Endothelial cell of umbilical vein (primary cell): ENCODE results near the gene HSPA14. TPM values are rescaled to one million over a fixed set of nuclear protein-coding genes. Genes with fewer than 3 reads are reported as not detected.

Experiments used
- BruUV-seq: library from RNA; stranded (reverse); fragments of 400-500 nt; replicated peaks from 2 replicates; lab custom pipeline; 2021; lab: Mats Ljungman, UMichigan
- CTCF ChIA-PET: fragments of 300-600, 350-600 bp; sonication (Branson Sonifier 250); formaldehyde crosslinking; loops from one replicate; lab custom pipeline; 2021; ENCODE audit warnings: antibody characterized with exemption, inconsistent platforms; lab: Charles Lee
- POLR2A ChIA-PET: fragments of 300-600, 350-600 bp; sonication (Branson Sonifier 250); formaldehyde crosslinking; loops from one replicate; lab custom pipeline; 2021; ENCODE audit warnings: antibody characterized with exemption, inconsistent platforms; lab: Charles Lee
- DNase-seq: peaks from one replicate; pipeline ENCODE4 v3.0.0-alpha.2; 2011; ENCODE audit warnings: low read depth, low spot score
- FAIRE-seq: peaks from 2 replicates; lab custom pipeline; 2011; peaks lifted over from hg19 to GRCh38; lab: Jason Lieb, UNC
- H2AFZ ChIP-seq: 2 replicates; pipeline ENCODE4 v1.6.0; 2012; ENCODE audit warnings: low read depth, low read length, control low read depth, inconsistent platforms
- H3K27ac ChIP-seq: 2 replicates; pipeline ENCODE4 v1.5.1; 2011; ENCODE audit warnings: low read depth, mild to moderate bottlenecking, control low read depth, low read length, moderate library complexity; ENCODE audit not compliant: insufficient read depth
- H3K27me3 ChIP-seq, 2 experiments: 2 replicates each; pipeline versions ENCODE4 v1.6.0 to v1.6.1; 2011; ENCODE audit warnings: low read length in 2 of 2, mixed read lengths in 1 of 2; ENCODE audit not compliant: control insufficient read depth in 2 of 2, insufficient read depth in 2 of 2
- H3K36me3 ChIP-seq, 2 experiments: 2 replicates in 1 of 2; 3 replicates in 1 of 2; pipeline ENCODE4 v1.5.1; 2011; ENCODE audit warnings: low read length in 2 of 2, mild to moderate bottlenecking in 1 of 2, moderate library complexity in 1 of 2; ENCODE audit not compliant: control insufficient read depth in 2 of 2, insufficient read depth in 2 of 2; ENCODE audit errors: extremely low read depth in 1 of 2
- H3K4me1 ChIP-seq: 3 replicates; pipeline ENCODE4 v1.5.1; 2011; ENCODE audit warnings: mild to moderate bottlenecking, low read length; ENCODE audit not compliant: control insufficient read depth, insufficient read depth; ENCODE audit errors: extremely low read depth
- H3K4me2 ChIP-seq: 2 replicates; pipeline ENCODE4 v1.6.1; 2011; ENCODE audit warnings: low read length, control low read depth, mixed read lengths; ENCODE audit not compliant: insufficient read depth
- H3K4me3 ChIP-seq, 3 experiments: fragments of 200-600 bp in 1 of 3; sonication (generic), shearing (Covaris generic) in 1 of 3; replicated peaks in 1 of 3; 2 replicates each; pipeline ENCODE4 v1.5.1; 2011 to 2016; ENCODE audit warnings: control low read depth in 3 of 3, low read length in 3 of 3, mild to moderate bottlenecking in 2 of 3, inconsistent platforms in 1 of 3, low read depth in 1 of 3, moderate library complexity in 1 of 3; ENCODE audit not compliant: insufficient read depth in 1 of 3
- H3K79me2 ChIP-seq: 2 replicates; pipeline ENCODE4 v1.6.0; 2012; ENCODE audit warnings: low read length, inconsistent platforms; ENCODE audit not compliant: control insufficient read depth, insufficient read depth
- H3K9ac ChIP-seq: replicated peaks from 2 replicates; pipeline ENCODE3; 2011; ENCODE audit warnings: low read length, control low read depth; ENCODE audit not compliant: insufficient read depth; ENCODE audit errors: extremely low read depth
- H3K9me1 ChIP-seq: replicated peaks from 3 replicates; pipeline ENCODE4 v1.6.0; 2011; ENCODE audit warnings: mild to moderate bottlenecking, low read length; ENCODE audit not compliant: control insufficient read depth, insufficient read depth; ENCODE audit errors: extremely low read depth
- H3K9me3 ChIP-seq: replicated peaks from 2 replicates; pipeline ENCODE4 v1.5.1; 2012; ENCODE audit warnings: low read length, inconsistent platforms; ENCODE audit not compliant: control insufficient read depth, insufficient read depth
- H4K20me1 ChIP-seq: replicated peaks from 2 replicates; pipeline ENCODE3; 2011; ENCODE audit warnings: mild to moderate bottlenecking, low read length; ENCODE audit not compliant: control insufficient read depth, insufficient read depth; ENCODE audit errors: extremely low read depth
- EZH2 ChIP-seq: IDR thresholded peaks from 2 replicates; pipeline ENCODE4 v1.6.1; 2012; ENCODE audit warnings: borderline replicate concordance, low read depth, mild to moderate bottlenecking, moderate library complexity, low read length, inconsistent platforms; ENCODE audit not compliant: severe bottlenecking
- GATA2 ChIP-seq: IDR thresholded peaks from 2 replicates; pipeline ENCODE4 v1.7.0; 2011; ENCODE audit warnings: low read depth, mild to moderate bottlenecking, moderate library complexity, mixed read lengths, low read length; ENCODE audit not compliant: insufficient read length, insufficient read depth
- JUN ChIP-seq: IDR thresholded peaks from 2 replicates; pipeline ENCODE4 v1.6.1; 2011; ENCODE audit warnings: borderline replicate concordance, low read depth; ENCODE audit not compliant: insufficient read length, insufficient read depth
- MYC ChIP-seq: IDR thresholded peaks from one replicate; pipeline ENCODE4 v1.6.1; 2011; ENCODE audit warnings: mild to moderate bottlenecking, low read depth, low read length
- POLR2A ChIP-seq: IDR thresholded peaks from 2 replicates; pipeline ENCODE4 v1.6.1; 2012; ENCODE audit warnings: low read depth, mild to moderate bottlenecking, control low read depth, low read length
- POLR2AphosphoS5 ChIP-seq: IDR thresholded peaks from 2 replicates; pipeline ENCODE4 v1.6.1; 2012; ENCODE audit warnings: low read depth, mild to moderate bottlenecking, control low read depth, low read length, moderate library complexity; ENCODE audit not compliant: insufficient read depth
- dilution Hi-C: fragments of 300-500 bp; cut with MboI; formaldehyde crosslinking; loops from one replicate; pipeline ENCODE4 v1.15.0; 2019; ENCODE audit warnings: low sequenced_read_pairs; ENCODE audit not compliant: extremely low pct_ligation_motif_present
- intact Hi-C: fragments of 100-400 bp; cut with micrococcal nuclease; formaldehyde crosslinking; loops from one replicate; pipeline ENCODE4 v1.10.0; 2022
- polyA plus RNA-seq, 4 experiments: library from polyadenylated mRNA; depleted of rRNA in 3 of 4; stranded (reverse) in 3 of 4; unstranded in 1 of 4; fragments of >200 nt; gene quantifications; 2 replicates each; pipeline versions ENCODE4 v1.2.1 to v1.2.3, GENCODE V29; 2011 to 2012; ENCODE audit warnings: missing spikeins in 1 of 4
- total RNA-seq: library from RNA; stranded (reverse); gene quantifications from 2 replicates; pipeline ENCODE4 v1.2.3, GENCODE V29; 2021
- TF ChIP-seq, protein P1 (sequence below): IDR thresholded peaks from 2 replicates; pipeline ENCODE4 v1.6.1; 2011; ENCODE audit not compliant: insufficient read depth, insufficient read length
- TF ChIP-seq, protein P2 (sequence below), 2 donors: IDR thresholded peaks; 1 replicate in 1 of 2; 2 replicates in 1 of 2; pipeline ENCODE4 v1.5.1; 2011; ENCODE audit warnings: low read length in 2 of 2, mild to moderate bottlenecking in 2 of 2, moderate library complexity in 2 of 2, control low read depth in 1 of 2, inconsistent platforms in 1 of 2, low read depth in 1 of 2; ENCODE audit not compliant: insufficient read depth in 1 of 2; ENCODE audit errors: extremely low read depth in 1 of 2

The HSPA14 gene
- total and polyA plus RNA-seq, 2 donors (not counting 3 experiments of a cell fraction or from before 2014, with no cell fraction given), result 7.6 to 15.7 TPM

DNA sequence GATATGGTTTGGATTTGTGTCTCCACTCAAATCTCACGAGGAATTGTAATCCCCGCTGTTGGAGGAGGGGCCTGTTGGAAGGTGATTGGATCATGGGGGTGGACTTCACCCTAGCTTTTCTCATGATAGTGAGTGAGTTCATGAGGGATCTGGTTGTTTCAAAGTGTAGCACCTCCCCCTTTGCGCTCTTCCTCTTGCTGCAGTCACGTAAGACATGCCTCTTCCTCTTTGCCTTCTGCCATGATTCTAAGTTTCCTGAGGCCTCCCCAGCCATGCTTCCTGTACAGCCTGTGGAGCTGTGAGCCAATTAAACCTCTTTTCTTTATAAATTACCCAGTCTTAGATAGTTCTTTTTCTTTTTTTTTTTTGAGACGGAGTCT is 17.3 kb upstream of the HSPA14 start:
- FAIRE-seq, result no peak
- CTCF ChIA-PET, result interaction anchor here (1.6 kb wide), 1 partner anchor 22 kb away, joined by 3 read pairs; no protein-coding TSS in a partner anchor
- intact Hi-C loops, result no loop called here

More for the DNA sequence above, 17.3 kb upstream of the HSPA14 start:
- Histone ChIP-seq H3K9me1 (no peaks in the 10 kb centered on the region), H3K9me3 (no peaks in the 10 kb centered on the region), H3K4me3 (no peak overlapping the region), H3K9ac (no peak overlapping the region), H3K4me1 (peaks cover 20% of the 10 kb centered on the region), H4K20me1 (no peaks in the 10 kb centered on the region), H3K27ac (no peak overlapping the region), H3K36me3 (no peaks in the 10 kb centered on the region), H2AFZ (peak overlapping the region; percentile 31), H3K27me3 (no peaks in the 10 kb centered on the region), H3K4me2 (no peak overlapping the region), H3K79me2 (no peaks in the 10 kb centered on the region)
- no peak for DNase-seq
- dilution Hi-C loops, result no loop called here
- TF ChIP-seq, protein P1, sequence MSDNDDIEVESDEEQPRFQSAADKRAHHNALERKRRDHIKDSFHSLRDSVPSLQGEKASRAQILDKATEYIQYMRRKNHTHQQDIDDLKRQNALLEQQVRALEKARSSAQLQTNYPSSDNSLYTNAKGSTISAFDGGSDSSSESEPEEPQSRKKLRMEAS, result no peak
- no peak for TF ChIP-seq POLR2A
- TF ChIP-seq MYC, result no peak
- TF ChIP-seq EZH2, result no peak
- no peak for TF ChIP-seq JUN
- TF ChIP-seq GATA2, result no peak
- TF ChIP-seq, protein P2, sequence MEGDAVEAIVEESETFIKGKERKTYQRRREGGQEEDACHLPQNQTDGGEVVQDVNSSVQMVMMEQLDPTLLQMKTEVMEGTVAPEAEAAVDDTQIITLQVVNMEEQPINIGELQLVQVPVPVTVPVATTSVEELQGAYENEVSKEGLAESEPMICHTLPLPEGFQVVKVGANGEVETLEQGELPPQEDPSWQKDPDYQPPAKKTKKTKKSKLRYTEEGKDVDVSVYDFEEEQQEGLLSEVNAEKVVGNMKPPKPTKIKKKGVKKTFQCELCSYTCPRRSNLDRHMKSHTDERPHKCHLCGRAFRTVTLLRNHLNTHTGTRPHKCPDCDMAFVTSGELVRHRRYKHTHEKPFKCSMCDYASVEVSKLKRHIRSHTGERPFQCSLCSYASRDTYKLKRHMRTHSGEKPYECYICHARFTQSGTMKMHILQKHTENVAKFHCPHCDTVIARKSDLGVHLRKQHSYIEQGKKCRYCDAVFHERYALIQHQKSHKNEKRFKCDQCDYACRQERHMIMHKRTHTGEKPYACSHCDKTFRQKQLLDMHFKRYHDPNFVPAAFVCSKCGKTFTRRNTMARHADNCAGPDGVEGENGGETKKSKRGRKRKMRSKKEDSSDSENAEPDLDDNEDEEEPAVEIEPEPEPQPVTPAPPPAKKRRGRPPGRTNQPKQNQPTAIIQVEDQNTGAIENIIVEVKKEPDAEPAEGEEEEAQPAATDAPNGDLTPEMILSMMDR (IDR thresholded peaks at IDR 0.05; ENCODE audit: extremely low read depth in 1 of 2, insufficient read depth in 1 of 2, low read depth in 1 of 2, low read length in 2 of 2), result no peak
- no peak for TF ChIP-seq POLR2AphosphoS5
- POLR2A ChIA-PET, result interaction anchor here (0.6 kb wide), 1 partner anchor 230 kb away, joined by 3 read pairs; no protein-coding TSS in a partner anchor
- BruUV-seq, result no TSS peak
